DND-41 (cell line): Measurements from ENCODE around the gene LIX1.

ENCODE experiments used
- ATAC-seq: fragments of 200-7000 bp; cut with Tn5 transposase; 3 replicates; pipeline ENCODE4 v1.9.1; 2021; ENCODE audit warnings: low read depth; ENCODE audit not compliant: insufficient read depth
- DNase-seq: peaks from one replicate; pipeline ENCODE4 v3.0.0-alpha.2; 2020
- H2AFZ ChIP-seq: 2 replicates; pipeline ENCODE4 v1.6.0; 2012; ENCODE audit warnings: low read depth, low read length
- H3K27ac ChIP-seq: 2 replicates; pipeline ENCODE4 v1.5.1; 2012; ENCODE audit warnings: low read length, inconsistent platforms
- H3K27me3 ChIP-seq: fragments of 200-600 bp; sonication (generic); 2 replicates; pipeline ENCODE4 v1.6.0; 2012; ENCODE audit warnings: low read length, mild to moderate bottlenecking, inconsistent platforms; ENCODE audit not compliant: insufficient read depth, poor library complexity
- H3K36me3 ChIP-seq: 2 replicates; pipeline ENCODE4 v1.5.1; 2012; ENCODE audit warnings: low read length, inconsistent platforms; ENCODE audit not compliant: insufficient read depth
- H3K4me1 ChIP-seq: 2 replicates; pipeline ENCODE4 v1.5.1; 2012; ENCODE audit warnings: mild to moderate bottlenecking, low read length; ENCODE audit not compliant: insufficient read depth
- H3K4me2 ChIP-seq: 2 replicates; pipeline ENCODE4 v1.6.0; 2012; ENCODE audit warnings: mild to moderate bottlenecking, moderate library complexity, low read length, inconsistent platforms; ENCODE audit not compliant: insufficient read depth
- H3K4me3 ChIP-seq, 2 experiments: fragments of 200-600 bp in 1 of 2; shearing (Covaris generic) in 1 of 2; 2 replicates each; pipeline ENCODE4 v1.5.1; 2012 to 2016; ENCODE audit warnings: inconsistent platforms in 2 of 2, low read length in 2 of 2, mild to moderate bottlenecking in 2 of 2, low read depth in 1 of 2, moderate library complexity in 1 of 2
- H3K79me2 ChIP-seq: 2 replicates; pipeline ENCODE4 v1.6.0; 2012; ENCODE audit warnings: low read length, inconsistent platforms; ENCODE audit not compliant: insufficient read depth
- H3K9ac ChIP-seq: 2 replicates; pipeline ENCODE4 v1.6.0; 2012; ENCODE audit warnings: low read depth, mild to moderate bottlenecking, inconsistent platforms, low read length, moderate library complexity
- H3K9me3 ChIP-seq: 2 replicates; pipeline ENCODE4 v1.5.1; 2012; ENCODE audit warnings: low read length, moderate library complexity, mild to moderate bottlenecking, inconsistent platforms; ENCODE audit not compliant: insufficient read depth, severe bottlenecking
- H4K20me1 ChIP-seq: 2 replicates; pipeline ENCODE4 v1.6.0; 2012; ENCODE audit warnings: low read length; ENCODE audit not compliant: insufficient read depth
- EZH2 ChIP-seq: IDR thresholded peaks from 3 replicates; pipeline ENCODE4 v1.6.1; 2012; ENCODE audit warnings: borderline replicate concordance, low read depth, mild to moderate bottlenecking, moderate library complexity, low read length, inconsistent platforms; ENCODE audit not compliant: severe bottlenecking
- TF ChIP-seq, protein P1 (sequence below): IDR thresholded peaks from 2 replicates; pipeline ENCODE4 v1.5.1; 2012; ENCODE audit warnings: borderline replicate concordance, low read length, moderate library complexity, mild to moderate bottlenecking; ENCODE audit not compliant: poor library complexity, severe bottlenecking; ENCODE audit errors: extremely low read depth

Gene LIX1

GRCh38 chr5:97125125-97125683 lies 17.2 kb downstream of the LIX1 start:
- H3K27me3 ChIP-seq: no peaks in the 10 kb centered on the region
- H3K9me3 ChIP-seq: no peaks in the 10 kb centered on the region
- no peak for DNase-seq
- H3K36me3 ChIP-seq: no peaks in the 10 kb centered on the region
- H3K4me3 ChIP-seq: no peak overlapping the region
- no peak overlapping the region for H3K27ac ChIP-seq
- no peaks in the 10 kb centered on the region for H4K20me1 ChIP-seq
- no peak overlapping the region for H3K4me2 ChIP-seq
- no peak for TF ChIP-seq EZH2
- TF ChIP-seq, protein P1, sequence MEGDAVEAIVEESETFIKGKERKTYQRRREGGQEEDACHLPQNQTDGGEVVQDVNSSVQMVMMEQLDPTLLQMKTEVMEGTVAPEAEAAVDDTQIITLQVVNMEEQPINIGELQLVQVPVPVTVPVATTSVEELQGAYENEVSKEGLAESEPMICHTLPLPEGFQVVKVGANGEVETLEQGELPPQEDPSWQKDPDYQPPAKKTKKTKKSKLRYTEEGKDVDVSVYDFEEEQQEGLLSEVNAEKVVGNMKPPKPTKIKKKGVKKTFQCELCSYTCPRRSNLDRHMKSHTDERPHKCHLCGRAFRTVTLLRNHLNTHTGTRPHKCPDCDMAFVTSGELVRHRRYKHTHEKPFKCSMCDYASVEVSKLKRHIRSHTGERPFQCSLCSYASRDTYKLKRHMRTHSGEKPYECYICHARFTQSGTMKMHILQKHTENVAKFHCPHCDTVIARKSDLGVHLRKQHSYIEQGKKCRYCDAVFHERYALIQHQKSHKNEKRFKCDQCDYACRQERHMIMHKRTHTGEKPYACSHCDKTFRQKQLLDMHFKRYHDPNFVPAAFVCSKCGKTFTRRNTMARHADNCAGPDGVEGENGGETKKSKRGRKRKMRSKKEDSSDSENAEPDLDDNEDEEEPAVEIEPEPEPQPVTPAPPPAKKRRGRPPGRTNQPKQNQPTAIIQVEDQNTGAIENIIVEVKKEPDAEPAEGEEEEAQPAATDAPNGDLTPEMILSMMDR: no peak
- ATAC-seq: no peak
- no peak overlapping the region for H3K9ac ChIP-seq
- H3K79me2 ChIP-seq: no peaks in the 10 kb centered on the region
- H2AFZ ChIP-seq: no peak overlapping the region
- no peaks in the 10 kb centered on the region for H3K4me1 ChIP-seq

DNA sequence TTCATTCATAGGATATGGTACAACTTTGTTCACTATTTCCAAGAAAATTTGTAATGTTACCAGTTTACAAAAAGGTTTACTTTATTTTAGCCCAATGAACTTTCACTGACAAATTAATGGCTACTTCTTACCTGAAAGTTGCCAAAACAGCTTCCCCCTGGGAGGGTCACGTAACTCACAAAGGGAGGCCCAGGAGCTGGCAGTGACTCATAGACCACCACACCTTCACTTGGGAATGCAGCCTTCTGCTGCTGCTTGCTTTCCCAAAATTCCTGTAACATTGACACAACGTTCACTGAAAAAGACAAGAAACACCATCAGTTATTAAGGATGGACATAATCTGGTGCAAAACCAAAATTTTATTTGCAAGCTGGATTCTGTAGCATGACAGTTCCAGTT lies 18.1 kb downstream of the LIX1 start:
- no peak for ATAC-seq
- no peak overlapping the region for H3K9ac ChIP-seq
- TF ChIP-seq, protein P1: no peak
- TF ChIP-seq EZH2: no peak
- H3K36me3 ChIP-seq: no peaks in the 10 kb centered on the region
- no peak overlapping the region for H2AFZ ChIP-seq
- H3K79me2 ChIP-seq: no peaks in the 10 kb centered on the region
- no peak for DNase-seq
- H3K4me3 ChIP-seq: no peak overlapping the region
- no peak overlapping the region for H3K4me2 ChIP-seq
- no peaks in the 10 kb centered on the region for H3K9me3 ChIP-seq
- H3K27ac ChIP-seq: no peak overlapping the region
- no peaks in the 10 kb centered on the region for H3K27me3 ChIP-seq
- no peaks in the 10 kb centered on the region for H4K20me1 ChIP-seq
- H3K4me1 ChIP-seq: no peaks in the 10 kb centered on the region

DNA sequence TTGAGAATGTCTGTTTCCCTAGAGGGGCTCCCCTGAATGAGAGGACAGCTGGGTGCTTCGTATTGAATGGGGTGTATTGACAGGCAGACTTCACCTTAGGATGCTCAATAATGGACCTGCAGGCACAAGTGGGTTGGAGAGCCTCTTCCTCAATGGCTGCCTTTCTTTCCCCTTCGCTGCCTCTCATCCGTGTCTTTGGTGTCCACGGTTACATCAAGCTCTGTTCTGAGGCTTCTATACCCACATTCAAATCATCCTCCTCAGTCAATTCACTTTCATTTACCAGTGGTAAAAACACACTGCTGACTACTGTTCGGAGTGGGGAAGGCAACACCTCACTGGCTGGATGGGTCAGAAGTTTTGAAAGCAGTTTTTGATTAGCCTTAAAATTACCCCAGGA lies 20.6 kb downstream of the LIX1 start:
- no peak for ATAC-seq
- DNase-seq: no peak
- no peaks in the 10 kb centered on the region for H3K4me1 ChIP-seq
- no peak overlapping the region for H3K9ac ChIP-seq
- no peak overlapping the region for H3K27ac ChIP-seq
- H3K4me3 ChIP-seq: no peak overlapping the region
- no peaks in the 10 kb centered on the region for H4K20me1 ChIP-seq
- no peaks in the 10 kb centered on the region for H3K79me2 ChIP-seq
- H2AFZ ChIP-seq: no peak overlapping the region
- H3K27me3 ChIP-seq: no peaks in the 10 kb centered on the region
- no peaks in the 10 kb centered on the region for H3K36me3 ChIP-seq
- H3K4me2 ChIP-seq: no peak overlapping the region
- TF ChIP-seq, protein P1: no peak
- TF ChIP-seq EZH2: no peak
- no peaks in the 10 kb centered on the region for H3K9me3 ChIP-seq

DNA sequence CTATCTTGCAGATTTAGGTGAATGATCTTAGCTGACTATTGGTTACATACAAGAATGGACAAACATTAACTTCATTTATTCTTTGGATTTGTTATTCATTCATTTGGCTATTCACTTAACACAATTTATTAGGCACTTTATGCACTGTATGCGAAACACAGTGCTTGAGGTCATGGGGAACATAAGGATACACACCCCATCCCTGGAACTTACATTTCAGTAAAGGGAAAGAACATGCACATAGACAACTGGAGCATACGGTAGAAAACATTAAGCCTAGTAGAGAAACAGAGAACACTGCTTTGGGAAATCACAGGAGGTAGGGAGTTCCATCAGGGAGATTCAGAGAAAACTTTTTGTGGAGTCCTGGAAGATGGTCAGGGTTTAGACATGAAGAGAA lies 22.2 kb downstream of the LIX1 start:
- TF ChIP-seq, protein P1: no peak
- no peak for TF ChIP-seq EZH2
- no peaks in the 10 kb centered on the region for H3K79me2 ChIP-seq

More for the DNA sequence above, 22.2 kb downstream of the LIX1 start:
- Histone ChIP-seq H2AFZ (no peak overlapping the region), H3K27me3 (no peaks in the 10 kb centered on the region), H4K20me1 (no peaks in the 10 kb centered on the region), H3K36me3 (no peaks in the 10 kb centered on the region), H3K4me2 (no peak overlapping the region), H3K4me1 (no peaks in the 10 kb centered on the region), H3K27ac (no peak overlapping the region), H3K9ac (no peak overlapping the region), H3K4me3 (no peak overlapping the region), H3K9me3 (no peaks in the 10 kb centered on the region)
- ATAC-seq: no peak
- DNase-seq: no peak
